PFSK-1 (cell line): ENCODE data around the gene PSORS1C1.

ENCODE experiments used
- POLR2AphosphoS5 ChIP-seq: IDR thresholded peaks from 2 replicates; pipeline ENCODE4 v1.6.1; 2012; ENCODE audit warnings: low read depth, mild to moderate bottlenecking, control low read depth, low read length, moderate library complexity
- SIN3A ChIP-seq: IDR thresholded peaks from 2 replicates; pipeline ENCODE4 v1.6.1; 2012; ENCODE audit warnings: mild to moderate bottlenecking, low read length, moderate library complexity, borderline replicate concordance; ENCODE audit not compliant: insufficient read depth
- TAF1 ChIP-seq: IDR thresholded peaks from 2 replicates; pipeline ENCODE4 v1.6.1; 2012; ENCODE audit warnings: low read length, control low read depth, borderline replicate concordance; ENCODE audit not compliant: insufficient read depth
- TF ChIP-seq, protein P1 (sequence below), 2 experiments: IDR thresholded peaks; 2 replicates each; pipeline versions ENCODE4 v1.6.1 to v1.8.0; 2011 to 2012; ENCODE audit warnings: low read depth in 2 of 2, low read length in 2 of 2, control low read depth in 1 of 2, inconsistent platforms in 1 of 2, mild to moderate bottlenecking in 1 of 2, moderate library complexity in 1 of 2; ENCODE audit not compliant: insufficient read depth in 1 of 2

DNA sequence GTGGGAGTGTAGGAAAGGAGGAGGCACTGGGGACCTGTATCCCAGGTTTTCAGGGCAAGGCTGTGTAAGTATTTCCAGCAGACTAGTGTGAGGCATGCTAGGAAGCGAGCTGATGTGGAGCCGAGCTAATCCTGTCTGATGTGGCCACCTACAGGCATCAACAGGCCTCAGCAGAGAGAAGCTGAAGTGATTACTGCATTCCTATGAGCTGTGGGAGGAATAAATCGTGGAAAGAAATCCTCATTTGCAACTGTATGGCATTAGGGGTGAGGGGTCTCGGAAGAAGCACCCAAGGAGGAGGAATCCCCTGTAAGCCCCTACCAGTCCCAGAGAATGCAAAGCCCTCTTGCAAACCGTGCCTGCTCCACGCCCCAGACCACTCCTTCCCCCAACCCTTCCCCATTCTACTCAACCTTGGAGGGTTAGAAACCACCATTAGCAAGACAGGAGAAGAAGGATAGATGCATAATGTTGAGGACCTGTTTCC, 43.8 kb upstream of the PSORS1C1 start:
- TF ChIP-seq POLR2AphosphoS5 (no peak), TAF1 (no peak), SIN3A (no peak)
- TF ChIP-seq, protein P1, sequence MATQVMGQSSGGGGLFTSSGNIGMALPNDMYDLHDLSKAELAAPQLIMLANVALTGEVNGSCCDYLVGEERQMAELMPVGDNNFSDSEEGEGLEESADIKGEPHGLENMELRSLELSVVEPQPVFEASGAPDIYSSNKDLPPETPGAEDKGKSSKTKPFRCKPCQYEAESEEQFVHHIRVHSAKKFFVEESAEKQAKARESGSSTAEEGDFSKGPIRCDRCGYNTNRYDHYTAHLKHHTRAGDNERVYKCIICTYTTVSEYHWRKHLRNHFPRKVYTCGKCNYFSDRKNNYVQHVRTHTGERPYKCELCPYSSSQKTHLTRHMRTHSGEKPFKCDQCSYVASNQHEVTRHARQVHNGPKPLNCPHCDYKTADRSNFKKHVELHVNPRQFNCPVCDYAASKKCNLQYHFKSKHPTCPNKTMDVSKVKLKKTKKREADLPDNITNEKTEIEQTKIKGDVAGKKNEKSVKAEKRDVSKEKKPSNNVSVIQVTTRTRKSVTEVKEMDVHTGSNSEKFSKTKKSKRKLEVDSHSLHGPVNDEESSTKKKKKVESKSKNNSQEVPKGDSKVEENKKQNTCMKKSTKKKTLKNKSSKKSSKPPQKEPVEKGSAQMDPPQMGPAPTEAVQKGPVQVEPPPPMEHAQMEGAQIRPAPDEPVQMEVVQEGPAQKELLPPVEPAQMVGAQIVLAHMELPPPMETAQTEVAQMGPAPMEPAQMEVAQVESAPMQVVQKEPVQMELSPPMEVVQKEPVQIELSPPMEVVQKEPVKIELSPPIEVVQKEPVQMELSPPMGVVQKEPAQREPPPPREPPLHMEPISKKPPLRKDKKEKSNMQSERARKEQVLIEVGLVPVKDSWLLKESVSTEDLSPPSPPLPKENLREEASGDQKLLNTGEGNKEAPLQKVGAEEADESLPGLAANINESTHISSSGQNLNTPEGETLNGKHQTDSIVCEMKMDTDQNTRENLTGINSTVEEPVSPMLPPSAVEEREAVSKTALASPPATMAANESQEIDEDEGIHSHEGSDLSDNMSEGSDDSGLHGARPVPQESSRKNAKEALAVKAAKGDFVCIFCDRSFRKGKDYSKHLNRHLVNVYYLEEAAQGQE (IDR thresholded peaks at IDR 0.05; ENCODE audit: insufficient read depth in 1 of 2, low read depth in 2 of 2, low read length in 2 of 2): no peak
